Measurements from ENCODE around the gene MNS1. TPM values are rescaled to one million over a fixed set of nuclear protein-coding genes. Genes with fewer than 3 reads are reported as not detected.

Gene MNS1
- total and polyA plus RNA-seq, 2 experiments from 2014 or later: 0.70 to 1.2 TPM

DNA sequence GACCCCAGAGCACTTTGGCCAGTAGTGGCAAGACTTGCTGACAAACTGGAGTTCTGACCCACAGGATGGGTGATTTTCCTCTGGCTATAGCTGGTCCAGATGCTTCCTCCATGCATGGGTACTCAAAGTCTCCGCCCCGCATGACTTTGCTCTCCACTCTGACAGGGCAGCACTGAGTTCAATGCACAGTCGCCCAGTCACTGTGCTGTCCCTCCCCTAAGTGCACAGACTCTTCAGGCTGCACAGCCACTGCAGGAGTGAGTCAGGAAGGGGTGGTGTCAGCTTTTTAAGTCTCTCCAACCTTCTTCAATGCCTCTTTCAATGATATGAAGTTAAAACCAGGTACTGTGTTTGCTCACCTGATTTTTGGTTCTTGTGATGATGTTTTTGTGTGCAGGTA is 81.9 kb downstream of the MNS1 start:
- Histone ChIP-seq H3K4me3 (no peak overlapping the region), H3K27ac (no peak overlapping the region), H3K9me2 (replicated peaks; ENCODE audit: insufficient read depth) (no peaks in the 10 kb centered on the region), H4K20me1 (ENCODE audit: insufficient read depth, poor library complexity, severe bottlenecking) (no peaks in the 10 kb centered on the region), H3K4me2 (no peak overlapping the region), H2AFZ (no peak overlapping the region), H3K9me3 (ENCODE audit: low read depth) (peaks cover 4% of the 10 kb centered on the region), H3K36me3 (replicated peaks; ENCODE audit: insufficient read depth, low read depth) (no peaks in the 10 kb centered on the region), H3K4me1 (ENCODE audit: insufficient read depth) (no peaks in the 10 kb centered on the region), H3K27me3 (no peaks in the 10 kb centered on the region), H3K79me2 (no peaks in the 10 kb centered on the region)
- DNase-seq (ENCODE audit: low spot score): no peak
- 95% methylated on average over 3 of the region's 3 CpGs for WGBS (ENCODE audit: low lambda C conversion rate, missing lambda C conversion rate)
- TF ChIP-seq EZH2phosphoT487 (IDR thresholded peaks at IDR 0.05; ENCODE audit: low read depth, severe bottlenecking, unreplicated experiment) (no peak), EZH2 (IDR thresholded peaks at IDR 0.05; ENCODE audit: borderline replicate concordance) (no peak)
- TF ChIP-seq, protein P1, sequence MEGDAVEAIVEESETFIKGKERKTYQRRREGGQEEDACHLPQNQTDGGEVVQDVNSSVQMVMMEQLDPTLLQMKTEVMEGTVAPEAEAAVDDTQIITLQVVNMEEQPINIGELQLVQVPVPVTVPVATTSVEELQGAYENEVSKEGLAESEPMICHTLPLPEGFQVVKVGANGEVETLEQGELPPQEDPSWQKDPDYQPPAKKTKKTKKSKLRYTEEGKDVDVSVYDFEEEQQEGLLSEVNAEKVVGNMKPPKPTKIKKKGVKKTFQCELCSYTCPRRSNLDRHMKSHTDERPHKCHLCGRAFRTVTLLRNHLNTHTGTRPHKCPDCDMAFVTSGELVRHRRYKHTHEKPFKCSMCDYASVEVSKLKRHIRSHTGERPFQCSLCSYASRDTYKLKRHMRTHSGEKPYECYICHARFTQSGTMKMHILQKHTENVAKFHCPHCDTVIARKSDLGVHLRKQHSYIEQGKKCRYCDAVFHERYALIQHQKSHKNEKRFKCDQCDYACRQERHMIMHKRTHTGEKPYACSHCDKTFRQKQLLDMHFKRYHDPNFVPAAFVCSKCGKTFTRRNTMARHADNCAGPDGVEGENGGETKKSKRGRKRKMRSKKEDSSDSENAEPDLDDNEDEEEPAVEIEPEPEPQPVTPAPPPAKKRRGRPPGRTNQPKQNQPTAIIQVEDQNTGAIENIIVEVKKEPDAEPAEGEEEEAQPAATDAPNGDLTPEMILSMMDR (IDR thresholded peaks at IDR 0.05; ENCODE audit: poor library complexity): no peak

Other genes with a start within 250 kb of the MNS1 start
- gene RFX7, start 221.3 kb downstream of the MNS1 start, total RNA-seq: 8.3 and 10.0 TPM in 2 replicates
- gene RFX7, start 221.3 kb downstream of the MNS1 start, polyA plus RNA-seq: 4.3 and 5.8 TPM in 2 replicates
- gene TEX9, start 99.7 kb downstream of the MNS1 start, total RNA-seq: 7.4 and 9.0 TPM in 2 replicates
- 2.6 and 3.6 TPM in 2 replicates for gene TEX9, start 99.7 kb downstream of the MNS1 start, polyA plus RNA-seq